OCI-LY7 (cell line): ENCODE results near the gene CRYAB. TPM values are rescaled to one million over a fixed set of nuclear protein-coding genes. Genes with fewer than 3 reads are reported as not detected.

Source experiments
- BruUV-seq: library from RNA; stranded (reverse); fragments of 400-500 nt; replicated peaks from 2 replicates; lab custom pipeline; 2021; lab: Mats Ljungman, UMichigan
- CTCF ChIA-PET: fragments of 300-600 bp; sonication (Branson Sonifier 250); formaldehyde crosslinking; loops from one replicate; lab custom pipeline; 2022; ENCODE audit warnings: antibody characterized with exemption; ENCODE audit not compliant: unreplicated experiment; lab: Charles Lee
- POLR2A ChIA-PET: fragments of 300-600 bp; sonication (Branson Sonifier 250); formaldehyde crosslinking; loops from one replicate; lab custom pipeline; 2022; ENCODE audit warnings: antibody characterized with exemption; lab: Charles Lee
- DNase-seq: peaks from one replicate; pipeline ENCODE4 v3.0.0-alpha.2; 2015; ENCODE audit warnings: low spot score
- H2AFZ ChIP-seq: fragments of 200-600 bp; sonication (generic), shearing (Covaris generic); 2 replicates; pipeline ENCODE4 v1.6.1; 2014; ENCODE audit warnings: mild to moderate bottlenecking, antibody characterized with exemption, low read length, moderate library complexity
- H3K27ac ChIP-seq: fragments of 200-600 bp; sonication (generic); 2 replicates; pipeline ENCODE4 v1.5.1; 2014; ENCODE audit warnings: mixed run types, low read depth, mild to moderate bottlenecking, moderate library complexity, low read length, inconsistent platforms; ENCODE audit not compliant: poor library complexity, severe bottlenecking
- H3K36me3 ChIP-seq: fragments of 200-600 bp; sonication (generic); 2 replicates; pipeline ENCODE4 v1.6.1; 2014; ENCODE audit warnings: mild to moderate bottlenecking, antibody characterized with exemption, low read length, moderate library complexity, mixed read lengths; ENCODE audit not compliant: insufficient read depth
- H3K4me1 ChIP-seq: fragments of 200-600 bp; sonication (generic); 2 replicates; pipeline ENCODE4 v1.5.1; 2014; ENCODE audit warnings: mild to moderate bottlenecking, low read length; ENCODE audit not compliant: insufficient read depth, poor library complexity, severe bottlenecking
- H3K4me2 ChIP-seq: fragments of 200-600 bp; sonication (generic); 2 replicates; pipeline ENCODE4 v1.6.1; 2014; ENCODE audit warnings: mild to moderate bottlenecking, low read length
- H3K4me3 ChIP-seq: fragments of 200-600 bp; sonication (generic); 2 replicates; pipeline ENCODE4 v1.5.1; 2014; ENCODE audit warnings: mild to moderate bottlenecking, low read depth, low read length; ENCODE audit not compliant: poor library complexity, severe bottlenecking
- H3K79me2 ChIP-seq: fragments of 200-600 bp; sonication (generic); 2 replicates; pipeline ENCODE4 v1.6.1; 2016; ENCODE audit warnings: low read depth, mild to moderate bottlenecking, low read length, moderate library complexity, mixed read lengths; ENCODE audit not compliant: insufficient read depth
- H3K9me2 ChIP-seq: fragments of 200-600 bp; sonication (generic); 2 replicates; pipeline ENCODE4 v1.6.1; 2016; ENCODE audit warnings: mild to moderate bottlenecking, low read length, mixed read lengths; ENCODE audit not compliant: insufficient read depth
- H3K9me3 ChIP-seq: fragments of 200-600 bp; sonication (generic); 2 replicates; pipeline ENCODE4 v1.6.1; 2014; ENCODE audit warnings: mild to moderate bottlenecking, mixed run types, low read length, mixed read lengths
- H4K20me1 ChIP-seq: fragments of 200-600 bp; sonication (generic); 2 replicates; pipeline ENCODE4 v1.6.1; 2014; ENCODE audit warnings: mild to moderate bottlenecking, antibody characterized with exemption, low read length, moderate library complexity, mixed read lengths; ENCODE audit not compliant: insufficient read depth
- EZH2phosphoT487 ChIP-seq: fragments of 200-600 bp; sonication (generic); IDR thresholded peaks from 2 replicates; pipeline ENCODE4 v1.6.1; 2018; ENCODE audit warnings: low read depth, borderline replicate concordance, mild to moderate bottlenecking, mixed run types, antibody characterized with exemption, low read length, moderate library complexity, mixed read lengths
- intact Hi-C: fragments of 100-400 bp; cut with micrococcal nuclease; formaldehyde crosslinking; loops from one replicate; pipeline ENCODE4 v1.10.0; 2022; ENCODE audit not compliant: unreplicated experiment
- total RNA-seq, 2 experiments: library from RNA; depleted of rRNA in 1 of 2; stranded (reverse); fragments of >200 nt in 1 of 2; shearing (Covaris generic) in 1 of 2; gene quantifications; 2 replicates each; pipeline ENCODE4 v1.2.3, GENCODE V29; 2014 to 2022
- TF ChIP-seq, protein P1 (sequence below): fragments of 200-600 bp; sonication (generic); conservative IDR thresholded peaks from 2 replicates; pipeline ENCODE4 v1.5.1; 2014; ENCODE audit warnings: mild to moderate bottlenecking, antibody characterized with exemption, low read length, moderate library complexity, mixed read lengths

Gene CRYAB
- total RNA-seq, 2 experiments from 2014 or later = not detected

DNA sequence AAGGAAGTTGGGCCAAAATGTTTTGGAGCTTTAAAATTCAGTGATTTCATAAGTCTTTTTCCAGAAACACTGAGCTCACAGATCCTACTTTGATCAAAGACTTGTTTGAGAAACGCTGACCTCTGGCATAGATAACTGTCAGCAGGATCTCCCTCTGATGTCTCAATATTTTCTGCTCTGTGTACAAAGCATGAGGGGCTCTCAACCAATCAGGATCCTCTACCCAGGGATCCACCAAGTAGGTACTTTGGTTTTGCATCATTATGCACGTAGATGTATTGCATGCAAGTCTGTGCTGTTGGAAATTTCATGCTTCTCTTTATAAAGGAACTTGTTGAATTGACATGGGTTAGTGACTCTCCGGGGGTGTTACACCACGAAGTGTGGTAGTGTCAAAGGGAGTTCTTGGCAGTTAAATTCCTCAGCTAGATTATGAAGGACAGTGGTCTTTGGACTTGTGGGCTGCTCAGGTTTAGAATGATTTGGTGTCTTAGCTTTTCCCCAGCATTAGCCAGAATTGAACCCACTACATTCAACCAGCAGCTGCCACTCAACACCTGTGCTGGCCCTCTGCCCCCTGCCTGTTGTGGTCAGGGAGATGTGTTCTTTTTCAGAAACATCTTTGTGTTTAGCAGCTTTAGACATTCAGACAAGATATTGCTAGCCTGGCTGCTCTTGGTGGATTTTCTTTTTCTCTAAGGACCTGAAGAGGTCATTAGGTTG is 23.9 kb upstream of the CRYAB start:
- H3K79me2 ChIP-seq = no peaks in the 10 kb centered on the region
- CTCF ChIA-PET = interaction anchor here (1.4 kb wide), 1 partner anchor 9 kb away, joined by 7 read pairs; no protein-coding TSS in a partner anchor
- no TSS peak for BruUV-seq
- H3K9me2 ChIP-seq = no peaks in the 10 kb centered on the region
- H3K9me3 ChIP-seq = no peaks in the 10 kb centered on the region
- H3K4me2 ChIP-seq = peak overlapping the region; percentile 83
- peak overlapping the region; percentile 70 for H3K4me3 ChIP-seq
- no peak overlapping the region for H3K27ac ChIP-seq
- H3K36me3 ChIP-seq = no peaks in the 10 kb centered on the region
- H3K4me1 ChIP-seq = peaks cover 42% of the 10 kb centered on the region
- POLR2A ChIA-PET = interaction anchor here (0.5 to 6.4 kb wide), 19 partner anchors 9 to 349 kb away, joined by 3 to 54 read pairs (median 5); no protein-coding TSS in a partner anchor
- intact Hi-C loops = loop anchor here (5.0 kb wide), 1 partner anchor 152 kb away; the partner anchor contains the start of genes SDHD and TIMM8B
- no peak for TF ChIP-seq EZH2phosphoT487
- TF ChIP-seq, protein P1, sequence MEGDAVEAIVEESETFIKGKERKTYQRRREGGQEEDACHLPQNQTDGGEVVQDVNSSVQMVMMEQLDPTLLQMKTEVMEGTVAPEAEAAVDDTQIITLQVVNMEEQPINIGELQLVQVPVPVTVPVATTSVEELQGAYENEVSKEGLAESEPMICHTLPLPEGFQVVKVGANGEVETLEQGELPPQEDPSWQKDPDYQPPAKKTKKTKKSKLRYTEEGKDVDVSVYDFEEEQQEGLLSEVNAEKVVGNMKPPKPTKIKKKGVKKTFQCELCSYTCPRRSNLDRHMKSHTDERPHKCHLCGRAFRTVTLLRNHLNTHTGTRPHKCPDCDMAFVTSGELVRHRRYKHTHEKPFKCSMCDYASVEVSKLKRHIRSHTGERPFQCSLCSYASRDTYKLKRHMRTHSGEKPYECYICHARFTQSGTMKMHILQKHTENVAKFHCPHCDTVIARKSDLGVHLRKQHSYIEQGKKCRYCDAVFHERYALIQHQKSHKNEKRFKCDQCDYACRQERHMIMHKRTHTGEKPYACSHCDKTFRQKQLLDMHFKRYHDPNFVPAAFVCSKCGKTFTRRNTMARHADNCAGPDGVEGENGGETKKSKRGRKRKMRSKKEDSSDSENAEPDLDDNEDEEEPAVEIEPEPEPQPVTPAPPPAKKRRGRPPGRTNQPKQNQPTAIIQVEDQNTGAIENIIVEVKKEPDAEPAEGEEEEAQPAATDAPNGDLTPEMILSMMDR = no peak
- H4K20me1 ChIP-seq = no peaks in the 10 kb centered on the region
- DNase-seq = peak; percentile 27
- H2AFZ ChIP-seq = peak overlapping the region; percentile 98

DNA sequence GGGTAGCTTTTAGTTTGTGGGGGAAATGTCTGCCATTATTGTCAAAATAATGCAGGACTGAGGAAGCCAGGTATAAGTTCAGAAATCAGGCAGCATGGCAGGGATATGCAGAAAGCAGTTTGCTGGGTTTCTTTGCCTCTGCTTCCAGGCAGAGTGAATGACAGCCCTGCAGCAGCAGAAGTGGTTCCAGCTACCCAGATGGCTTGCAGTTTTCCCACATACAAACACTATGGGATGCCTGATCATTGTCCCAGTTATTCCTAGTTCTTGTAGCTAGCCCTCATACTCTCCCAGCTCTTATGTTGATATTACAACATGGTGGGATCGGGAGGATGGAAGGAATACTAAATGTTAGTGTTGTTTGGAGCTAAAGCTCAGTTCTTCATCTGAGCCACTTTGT is 22.7 kb upstream of the CRYAB start:
- no peaks in the 10 kb centered on the region for H3K9me3 ChIP-seq
- no peak overlapping the region for H3K4me3 ChIP-seq
- no peaks in the 10 kb centered on the region for H3K36me3 ChIP-seq
- no peak overlapping the region for H2AFZ ChIP-seq
- ChIA-PET CTCF (interaction anchor here (1.4 kb wide), 1 partner anchor 8 kb away, joined by 7 read pairs; no protein-coding TSS in a partner anchor), POLR2A (interaction anchor here (0.6 to 6.4 kb wide), 10 partner anchors 8 to 117 kb away, joined by 3 to 54 read pairs (median 4); no protein-coding TSS in a partner anchor)
- TF ChIP-seq, protein P1 = no peak
- TF ChIP-seq EZH2phosphoT487 = no peak
- intact Hi-C loops = loop anchor here (5.0 kb wide), 2 partner anchors 243 to 348 kb away; partner anchors contain the start of gene BCO2
- no TSS peak for BruUV-seq
- no peaks in the 10 kb centered on the region for H3K9me2 ChIP-seq
- DNase-seq = no peak
- no peak overlapping the region for H3K4me2 ChIP-seq
- H3K27ac ChIP-seq = no peak overlapping the region
- no peaks in the 10 kb centered on the region for H3K79me2 ChIP-seq
- H4K20me1 ChIP-seq = no peaks in the 10 kb centered on the region
- peaks cover 42% of the 10 kb centered on the region for H3K4me1 ChIP-seq
